GM18508 (cell line): Measurements from ENCODE around the gene COL18A1.
"Not testable (repeated sequence)": the region's sequence is repeated elsewhere in the genome, so short reads cannot be mapped to it uniquely, and the experiment has no call there.

Experiments
- ATAC-seq: cut with Tn5 transposase; IDR thresholded peaks from one replicate; pipeline ENCODE4 v1.9.1; 2021; ENCODE audit warnings: moderate number of reproducible peaks; ENCODE audit not compliant: insufficient read depth, unreplicated experiment

Gene COL18A1

GRCh38 chr21:45423968-45424853, 19.2 kb downstream of the COL18A1 start:
- no peak for ATAC-seq

GRCh38 chr21:45424854-45425795, 20.2 kb downstream of the COL18A1 start:
- ATAC-seq, result no peak

- ATAC-seq, result no peak
Observed at GRCh38 chr21:45427331-45428271, 22.6 kb downstream of the COL18A1 start.

GRCh38 chr21:45428534-45428933, 23.6 kb downstream of the COL18A1 start:
- no peak for ATAC-seq

GRCh38 chr21:45429221-45430175, 24.5 kb downstream of the COL18A1 start:
- ATAC-seq, result no peak

GRCh38 chr21:45430521-45431501, 25.8 kb downstream of the COL18A1 start:
- ATAC-seq, result no peak

GRCh38 chr21:45431781-45432572, 27.0 kb downstream of the COL18A1 start:
- no peak for ATAC-seq

- ATAC-seq, result no peak
Observed at GRCh38 chr21:45432575-45433255, 27.8 kb downstream of the COL18A1 start.

GRCh38 chr21:45433301-45433700, 28.3 kb downstream of the COL18A1 start:
- ATAC-seq, result no peak

- ATAC-seq, result no peak
Observed at GRCh38 chr21:45433911-45434644, 29.1 kb downstream of the COL18A1 start.

- ATAC-seq, result no peak
Observed at GRCh38 chr21:45434645-45435217, 29.8 kb downstream of the COL18A1 start.

GRCh38 chr21:45435405-45435981, 30.5 kb downstream of the COL18A1 start:
- no peak for ATAC-seq

GRCh38 chr21:45436351-45437065, 31.5 kb downstream of the COL18A1 start:
- ATAC-seq, result no peak

GRCh38 chr21:45437844-45438243, 32.9 kb downstream of the COL18A1 start:
- ATAC-seq, result not testable (repeated sequence)
